Measurements from ENCODE around the gene HERC2. TPM values are rescaled to one million over a fixed set of nuclear protein-coding genes. Genes with fewer than 3 reads are reported as not detected.
"Not testable (repeated sequence)": the region's sequence is repeated elsewhere in the genome, so short reads cannot be mapped to it uniquely, and the experiment has no call there.

Gene HERC2
- total RNA-seq, 6 experiments from 2014 or later: 33.6 to 47.3 (median 37.0) TPM

DNA sequence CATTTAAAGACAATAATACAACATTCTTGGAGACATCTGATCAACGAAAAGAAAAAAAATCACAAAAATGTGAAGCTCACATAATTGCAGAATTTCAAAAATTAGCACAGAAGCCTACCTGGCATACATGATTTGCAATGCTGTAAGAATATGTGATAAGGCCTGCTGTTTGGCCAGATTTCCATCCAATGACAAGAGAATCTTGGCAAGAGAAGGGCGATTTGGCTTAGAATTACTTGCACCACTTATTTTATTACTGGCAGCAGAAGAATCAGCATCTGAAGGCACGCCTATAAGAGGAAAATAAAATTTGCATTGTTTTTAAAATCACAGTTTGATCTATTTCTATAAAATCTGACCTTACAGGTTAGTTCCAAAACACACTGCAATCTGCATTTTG lies 152.6 kb downstream of the HERC2 start:
- DNase-seq: no peak
- TF ChIP-seq, protein P1, sequence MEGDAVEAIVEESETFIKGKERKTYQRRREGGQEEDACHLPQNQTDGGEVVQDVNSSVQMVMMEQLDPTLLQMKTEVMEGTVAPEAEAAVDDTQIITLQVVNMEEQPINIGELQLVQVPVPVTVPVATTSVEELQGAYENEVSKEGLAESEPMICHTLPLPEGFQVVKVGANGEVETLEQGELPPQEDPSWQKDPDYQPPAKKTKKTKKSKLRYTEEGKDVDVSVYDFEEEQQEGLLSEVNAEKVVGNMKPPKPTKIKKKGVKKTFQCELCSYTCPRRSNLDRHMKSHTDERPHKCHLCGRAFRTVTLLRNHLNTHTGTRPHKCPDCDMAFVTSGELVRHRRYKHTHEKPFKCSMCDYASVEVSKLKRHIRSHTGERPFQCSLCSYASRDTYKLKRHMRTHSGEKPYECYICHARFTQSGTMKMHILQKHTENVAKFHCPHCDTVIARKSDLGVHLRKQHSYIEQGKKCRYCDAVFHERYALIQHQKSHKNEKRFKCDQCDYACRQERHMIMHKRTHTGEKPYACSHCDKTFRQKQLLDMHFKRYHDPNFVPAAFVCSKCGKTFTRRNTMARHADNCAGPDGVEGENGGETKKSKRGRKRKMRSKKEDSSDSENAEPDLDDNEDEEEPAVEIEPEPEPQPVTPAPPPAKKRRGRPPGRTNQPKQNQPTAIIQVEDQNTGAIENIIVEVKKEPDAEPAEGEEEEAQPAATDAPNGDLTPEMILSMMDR (IDR thresholded peaks at IDR 0.05): no peak
- no peak overlapping the region for H3K27ac Mint-ChIP-seq
- peaks cover 39% of the 10 kb centered on the region for H3K36me3 Mint-ChIP-seq (ENCODE audit: low read depth)
- H3K9me3 Mint-ChIP-seq: no peaks in the 10 kb centered on the region
- no peaks in the 10 kb centered on the region for H3K4me1 Mint-ChIP-seq (ENCODE audit: low read depth)
- no peaks in the 10 kb centered on the region for H3K27me3 Mint-ChIP-seq (ENCODE audit: insufficient read depth)
- H3K4me3 Mint-ChIP-seq: no peak overlapping the region

DNA sequence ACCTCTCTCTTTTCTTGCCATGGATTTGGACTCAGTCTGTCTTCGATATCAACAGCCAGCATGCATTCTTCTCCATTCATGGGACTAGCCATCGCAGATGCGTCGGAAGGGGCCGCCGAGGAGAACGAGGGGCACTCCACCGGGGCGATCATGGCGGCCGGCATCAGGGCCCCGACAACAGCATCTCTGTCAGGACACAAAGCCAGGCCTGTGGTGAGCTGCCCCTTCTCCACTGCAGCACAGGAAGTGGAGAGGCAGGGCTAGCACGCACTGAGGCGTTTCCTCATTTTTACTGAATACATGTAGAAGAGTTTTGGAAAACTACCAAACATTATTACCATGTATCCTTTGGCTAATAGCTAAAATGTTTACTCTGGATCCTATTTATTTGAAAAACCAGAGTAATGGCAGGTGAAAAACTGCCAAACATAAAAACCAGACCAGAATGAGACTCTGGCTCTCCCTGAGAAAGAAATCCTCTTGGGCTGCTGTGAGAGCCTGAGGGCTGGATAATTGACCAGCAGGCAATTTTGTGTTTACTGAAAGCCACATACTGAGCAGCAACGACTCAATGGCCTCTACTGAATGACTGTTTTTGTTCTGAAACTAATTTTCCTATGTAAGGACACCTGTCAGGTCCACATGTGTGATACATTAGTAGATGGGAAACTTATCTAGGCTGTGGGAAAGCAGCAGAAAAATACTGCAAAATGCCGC lies 153.4 kb downstream of the HERC2 start:
- not testable (repeated sequence) for H3K27ac Mint-ChIP-seq; H3K9me3 Mint-ChIP-seq; H3K27me3 Mint-ChIP-seq (ENCODE audit: insufficient read depth); DNase-seq; H3K4me3 Mint-ChIP-seq; H3K4me1 Mint-ChIP-seq (ENCODE audit: low read depth)
- peaks cover 38% of the 10 kb centered on the region for H3K36me3 Mint-ChIP-seq (ENCODE audit: low read depth)

DNA sequence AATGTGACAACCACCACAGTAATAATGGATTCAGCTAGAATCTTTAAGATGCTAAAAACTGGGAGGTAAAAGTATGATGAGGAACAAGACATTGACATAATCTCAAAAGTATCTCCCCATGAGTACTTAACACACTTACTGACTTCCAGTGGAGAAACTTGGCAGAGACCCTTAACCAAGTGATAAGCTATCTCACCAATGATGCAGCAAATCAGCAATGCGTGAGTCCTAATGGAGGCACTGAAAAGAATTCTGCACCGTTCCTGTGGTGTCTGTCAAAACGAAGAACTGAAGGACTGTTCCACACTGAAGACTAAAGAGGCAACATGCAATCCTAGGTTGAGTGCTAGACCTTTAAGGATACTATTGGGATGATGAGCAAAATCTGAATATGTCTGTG lies 154.9 kb downstream of the HERC2 start:
- Mint-ChIP-seq H3K4me1 (ENCODE audit: low read depth) (no peaks in the 10 kb centered on the region), H3K27ac (no peak overlapping the region), H3K27me3 (ENCODE audit: insufficient read depth) (no peaks in the 10 kb centered on the region), H3K36me3 (ENCODE audit: low read depth) (peaks cover 36% of the 10 kb centered on the region), H3K9me3 (no peaks in the 10 kb centered on the region), H3K4me3 (no peak overlapping the region)
- TF ChIP-seq, protein P1 (IDR thresholded peaks at IDR 0.05): no peak
- no peak for DNase-seq

DNA sequence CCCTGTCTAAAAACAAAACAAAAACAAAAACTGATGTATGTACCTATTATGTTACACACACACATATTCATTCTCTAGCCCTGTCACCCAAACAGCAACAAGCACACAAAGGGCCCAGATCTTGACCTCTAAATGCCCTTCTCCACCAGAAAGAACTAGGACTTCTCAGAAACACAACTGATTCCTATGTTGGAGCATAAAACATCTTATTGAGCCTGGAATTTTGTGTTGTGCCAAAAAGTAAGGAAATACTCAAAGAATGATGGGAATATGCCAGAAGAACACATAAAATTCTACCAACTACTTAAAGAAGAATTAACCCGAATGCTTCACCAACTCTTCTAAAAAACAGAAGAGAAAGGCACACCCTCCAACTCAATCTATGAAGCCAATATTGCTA lies 156.2 kb downstream of the HERC2 start:
- Mint-ChIP-seq H3K36me3 (ENCODE audit: low read depth) (peaks cover 42% of the 10 kb centered on the region), H3K27ac (no peak overlapping the region), H3K9me3 (no peaks in the 10 kb centered on the region), H3K27me3 (ENCODE audit: insufficient read depth) (no peaks in the 10 kb centered on the region), H3K4me1 (ENCODE audit: low read depth) (no peaks in the 10 kb centered on the region), H3K4me3 (no peak overlapping the region)
- TF ChIP-seq, protein P1 (IDR thresholded peaks at IDR 0.05): no peak
- DNase-seq: no peak

DNA sequence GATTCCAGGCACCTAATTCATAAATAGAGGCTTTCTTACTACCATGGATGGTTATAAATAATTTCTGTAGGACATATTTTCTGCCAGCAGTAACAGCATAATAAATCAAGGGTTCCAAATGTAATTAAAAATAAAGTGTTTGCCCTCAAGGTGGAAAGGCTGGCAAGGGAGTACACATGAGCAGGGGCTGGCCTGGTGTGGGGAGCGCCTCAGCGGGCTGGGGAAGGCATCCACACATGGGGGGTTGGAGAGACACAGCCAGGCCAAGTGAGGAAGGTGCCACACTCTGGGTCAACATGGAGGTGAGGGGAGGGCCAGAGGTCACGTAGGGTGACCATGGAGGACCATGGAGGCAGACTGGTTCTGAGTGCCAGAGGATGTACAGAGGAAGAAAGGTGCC lies 157.1 kb downstream of the HERC2 start:
- no peaks in the 10 kb centered on the region for H3K4me1 Mint-ChIP-seq (ENCODE audit: low read depth)
- TF ChIP-seq, protein P1 (IDR thresholded peaks at IDR 0.05): no peak
- no peaks in the 10 kb centered on the region for H3K9me3 Mint-ChIP-seq
- DNase-seq: no peak
- H3K27ac Mint-ChIP-seq: no peak overlapping the region
- H3K27me3 Mint-ChIP-seq (ENCODE audit: insufficient read depth): no peaks in the 10 kb centered on the region
- H3K36me3 Mint-ChIP-seq (ENCODE audit: low read depth): peaks cover 48% of the 10 kb centered on the region
- H3K4me3 Mint-ChIP-seq: no peak overlapping the region

DNA sequence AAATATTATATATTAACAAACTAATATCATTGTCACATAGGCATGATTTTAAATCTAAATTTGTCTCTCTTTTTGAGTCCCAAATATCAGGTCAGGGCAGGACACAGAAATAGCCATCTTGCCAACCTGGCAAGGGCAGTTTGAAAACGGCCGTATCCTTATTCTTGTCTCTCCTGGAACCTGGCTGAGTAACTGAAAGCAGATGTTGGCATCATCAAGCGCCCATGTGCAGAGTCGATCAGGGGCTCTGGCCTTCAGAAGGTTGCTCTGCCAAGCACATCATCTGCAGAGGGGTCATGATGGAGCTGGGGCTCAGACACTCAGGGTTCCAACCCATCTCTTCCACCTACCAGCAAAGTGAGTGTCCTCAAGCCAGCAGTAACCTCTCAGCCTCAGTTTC lies 167.7 kb downstream of the HERC2 start:
- Mint-ChIP-seq H3K4me1 (ENCODE audit: low read depth) (peaks cover 16% of the 10 kb centered on the region), H3K36me3 (ENCODE audit: low read depth) (peaks cover 50% of the 10 kb centered on the region)

More for the DNA sequence above, 167.7 kb downstream of the HERC2 start:
- Mint-ChIP-seq H3K4me3 (no peak overlapping the region), H3K27me3 (ENCODE audit: insufficient read depth) (no peaks in the 10 kb centered on the region; the same call in none of the 2 replicates), H3K27ac (no peak overlapping the region; the same call in 1 of the 2 replicates), H3K9me3 (peaks cover 20% of the 10 kb centered on the region)
- TF ChIP-seq, protein P1 (IDR thresholded peaks at IDR 0.05): no peak
- no peak for DNase-seq
